Astrocyte (in vitro differentiated cells and primary cell): ENCODE data around the gene PDZRN4. TPM values are rescaled to one million over a fixed set of nuclear protein-coding genes. Genes with fewer than 3 reads are reported as not detected.

Source experiments
- DNase-seq: peaks from one replicate; pipeline ENCODE4 v3.0.0-alpha.2; 2010; ENCODE audit warnings: low read depth
- FAIRE-seq: peaks from 2 replicates; lab custom pipeline; 2011; peaks lifted over from hg19 to GRCh38; lab: Jason Lieb, UNC
- H2AFZ ChIP-seq: 2 replicates; pipeline ENCODE4 v1.6.0; 2012; ENCODE audit warnings: low read depth, low read length, inconsistent platforms
- H3K27ac ChIP-seq: 2 replicates; pipeline ENCODE4 v1.5.1; 2011; ENCODE audit warnings: low read depth, low read length, inconsistent platforms
- H3K27me3 ChIP-seq: 2 replicates; pipeline ENCODE4 v1.6.0; 2011; ENCODE audit warnings: low read length, inconsistent platforms; ENCODE audit not compliant: insufficient read depth
- H3K36me3 ChIP-seq: 2 replicates; pipeline ENCODE4 v1.5.1; 2011; ENCODE audit warnings: low read length, inconsistent platforms; ENCODE audit not compliant: insufficient read depth
- H3K4me1 ChIP-seq: 2 replicates; pipeline ENCODE4 v1.5.1; 2011; ENCODE audit warnings: low read length, inconsistent platforms; ENCODE audit not compliant: insufficient read depth
- H3K4me2 ChIP-seq: 2 replicates; pipeline ENCODE4 v1.6.0; 2012; ENCODE audit warnings: low read length, inconsistent platforms
- H3K4me3 ChIP-seq: 2 replicates; pipeline ENCODE4 v1.5.1; 2011; ENCODE audit warnings: low read depth, mild to moderate bottlenecking, low read length, inconsistent platforms; ENCODE audit not compliant: insufficient read depth
- H3K79me2 ChIP-seq: 2 replicates; pipeline ENCODE4 v1.6.0; 2012; ENCODE audit warnings: mild to moderate bottlenecking, low read length, inconsistent platforms; ENCODE audit not compliant: insufficient read depth
- H3K9ac ChIP-seq: 2 replicates; pipeline ENCODE4 v1.6.0; 2012; ENCODE audit warnings: mild to moderate bottlenecking, low read length, inconsistent platforms
- H3K9me3 ChIP-seq: 2 replicates; pipeline ENCODE4 v1.5.1; 2012; ENCODE audit warnings: low read depth, mild to moderate bottlenecking, low read length, inconsistent platforms; ENCODE audit not compliant: insufficient read depth
- H4K20me1 ChIP-seq: 2 replicates; pipeline ENCODE4 v1.6.0; 2012; ENCODE audit warnings: low read length, inconsistent platforms; ENCODE audit not compliant: insufficient read depth
- H3K27ac Mint-ChIP-seq: one replicate; pipeline ENCODE4 v1.8.0; 2021; ENCODE audit warnings: mild to moderate bottlenecking, mixed read lengths; ENCODE audit not compliant: unreplicated experiment
- H3K27me3 Mint-ChIP-seq: one replicate; pipeline ENCODE4 v1.8.0; 2021; ENCODE audit warnings: low read depth, mixed read lengths; ENCODE audit not compliant: unreplicated experiment
- H3K36me3 Mint-ChIP-seq: one replicate; pipeline ENCODE4 v1.8.0; 2021; ENCODE audit warnings: low read depth, mixed read lengths; ENCODE audit not compliant: unreplicated experiment
- H3K4me1 Mint-ChIP-seq: one replicate; pipeline ENCODE4 v1.8.0; 2021; ENCODE audit warnings: low read depth, mixed read lengths; ENCODE audit not compliant: unreplicated experiment
- H3K4me3 Mint-ChIP-seq: one replicate; pipeline ENCODE4 v1.8.0; 2021; ENCODE audit warnings: mild to moderate bottlenecking, moderate library complexity, mixed read lengths; ENCODE audit not compliant: unreplicated experiment
- H3K9me3 Mint-ChIP-seq: one replicate; pipeline ENCODE4 v1.8.0; 2021; ENCODE audit warnings: mild to moderate bottlenecking, mixed read lengths; ENCODE audit not compliant: unreplicated experiment
- CTCF ChIP-seq: IDR thresholded peaks from 2 replicates; pipeline ENCODE4 v1.5.1; 2011; ENCODE audit warnings: low read depth, mild to moderate bottlenecking, inconsistent platforms, low read length, moderate library complexity; ENCODE audit not compliant: insufficient read depth
- EZH2 ChIP-seq: IDR thresholded peaks from 2 replicates; pipeline ENCODE4 v1.6.1; 2012; ENCODE audit warnings: mild to moderate bottlenecking, low read length, inconsistent platforms; ENCODE audit not compliant: insufficient read depth
- total RNA-seq: library from RNA; stranded (reverse); gene quantifications from 2 replicates; pipeline ENCODE4 v1.2.1, GENCODE V29; 2021

PDZRN4 gene
- total RNA-seq, 1 donor from 2014 or later, result not detected

DNA sequence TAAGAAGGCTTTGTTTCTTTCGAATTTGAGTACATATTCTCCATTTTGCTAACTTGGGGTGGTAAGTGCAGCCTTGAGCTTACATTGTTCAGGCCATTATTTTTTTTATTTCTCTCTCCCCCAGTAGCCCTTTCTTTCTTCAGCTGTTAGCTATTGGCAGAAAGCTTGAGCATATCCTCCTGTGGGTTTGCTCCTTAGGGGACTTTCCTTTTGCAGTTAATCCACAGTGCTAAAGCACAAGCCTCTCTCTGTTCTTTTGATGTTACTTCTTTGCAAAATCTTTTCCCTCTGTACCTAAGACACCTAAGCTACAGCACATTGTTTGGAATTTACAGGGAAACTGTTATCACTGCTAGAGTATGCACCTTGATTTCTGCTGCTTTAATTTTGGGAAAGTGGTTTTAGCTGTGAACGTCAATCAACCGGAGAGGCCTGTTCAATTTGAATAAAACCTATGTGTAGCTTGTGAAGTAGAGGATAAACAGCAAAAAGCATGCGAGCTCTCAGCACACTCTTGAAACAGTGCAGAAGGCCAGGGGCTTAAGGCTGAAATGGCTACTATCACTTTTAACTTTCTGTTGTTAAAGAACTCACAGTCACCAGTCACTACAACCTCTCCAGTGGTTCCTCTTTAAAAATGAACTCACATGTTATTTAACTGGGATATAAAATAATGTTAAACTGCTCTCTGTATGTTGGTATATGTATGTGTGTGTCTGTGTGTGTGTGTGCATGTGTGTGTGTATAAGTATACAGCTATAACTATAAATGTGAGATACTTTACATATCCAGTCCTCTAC, 139.2 kb downstream of the PDZRN4 start:
- H3K27ac ChIP-seq, result no peak overlapping the region
- DNase-seq, result no peak
- FAIRE-seq, result no peak
- Mint-ChIP-seq H3K27ac (no peak overlapping the region), H3K4me3 (no peak overlapping the region), H3K36me3 (no peaks in the 10 kb centered on the region), H3K9me3 (no peaks in the 10 kb centered on the region), H3K27me3 (no peaks in the 10 kb centered on the region), H3K4me1 (no peaks in the 10 kb centered on the region)
- H4K20me1 ChIP-seq, result no peaks in the 10 kb centered on the region
- H3K27me3 ChIP-seq, result no peaks in the 10 kb centered on the region
- H3K79me2 ChIP-seq, result no peaks in the 10 kb centered on the region
- H3K36me3 ChIP-seq, result no peaks in the 10 kb centered on the region
- H3K9me3 ChIP-seq, result no peaks in the 10 kb centered on the region
- TF ChIP-seq EZH2, result no peak
- no peak for TF ChIP-seq CTCF
- no peak overlapping the region for H3K4me3 ChIP-seq
- no peaks in the 10 kb centered on the region for H3K4me1 ChIP-seq
- no peak overlapping the region for H3K9ac ChIP-seq
- H2AFZ ChIP-seq, result no peak overlapping the region
- no peak overlapping the region for H3K4me2 ChIP-seq

DNA sequence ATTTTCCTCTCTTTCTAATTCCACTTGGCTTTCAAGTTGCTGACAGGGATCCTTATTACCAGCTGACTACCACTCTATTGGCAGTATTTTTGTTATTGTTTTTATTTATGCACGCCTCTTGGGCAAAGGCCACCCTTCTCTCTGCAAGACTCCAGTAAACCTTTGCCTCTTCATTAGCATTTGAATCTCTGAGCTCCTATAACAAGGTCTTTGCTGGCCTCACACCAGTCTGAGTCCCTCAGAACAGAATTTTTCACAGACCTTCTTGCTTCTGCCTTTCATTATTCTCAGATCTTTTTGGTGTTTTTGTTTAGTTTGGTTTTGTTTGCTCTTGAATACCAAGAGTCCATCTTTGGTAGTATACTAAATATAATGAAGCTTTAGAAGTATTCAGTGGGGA, 145.9 kb downstream of the PDZRN4 start:
- Histone ChIP-seq H3K4me1 (no peaks in the 10 kb centered on the region), H3K4me2 (no peak overlapping the region), H3K9ac (no peak overlapping the region), H2AFZ (no peak overlapping the region), H3K79me2 (no peaks in the 10 kb centered on the region), H4K20me1 (no peaks in the 10 kb centered on the region), H3K9me3 (no peaks in the 10 kb centered on the region), H3K4me3 (no peak overlapping the region), H3K27ac (no peak overlapping the region), H3K27me3 (no peaks in the 10 kb centered on the region), H3K36me3 (no peaks in the 10 kb centered on the region)
- Mint-ChIP-seq H3K9me3 (no peaks in the 10 kb centered on the region), H3K27me3 (no peaks in the 10 kb centered on the region), H3K36me3 (no peaks in the 10 kb centered on the region), H3K27ac (no peak overlapping the region), H3K4me3 (no peak overlapping the region), H3K4me1 (no peaks in the 10 kb centered on the region)
- FAIRE-seq, result no peak
- TF ChIP-seq CTCF, result no peak
- no peak for TF ChIP-seq EZH2
- no peak for DNase-seq

DNA sequence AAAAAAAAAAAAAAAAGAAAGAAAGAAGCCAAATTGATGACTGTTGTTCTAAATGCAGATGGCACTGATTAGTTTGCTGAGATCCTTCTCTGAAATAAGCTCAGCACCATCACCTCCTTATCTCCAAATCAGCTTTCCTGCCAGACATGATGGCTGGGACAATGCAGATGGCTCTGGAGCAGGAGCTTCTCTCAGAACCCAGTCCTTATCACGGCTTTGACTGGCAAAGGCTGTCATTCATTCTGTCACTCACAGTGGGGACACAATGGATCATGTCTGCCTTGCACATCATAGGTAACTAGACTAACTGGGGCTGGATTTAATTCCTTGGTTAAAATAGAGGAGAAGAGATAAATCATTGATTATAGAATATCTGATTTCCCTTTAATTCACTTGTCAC, 146.3 kb downstream of the PDZRN4 start:
- Histone ChIP-seq H3K4me3 (no peak overlapping the region), H3K9ac (no peak overlapping the region), H3K36me3 (no peaks in the 10 kb centered on the region), H3K4me2 (no peak overlapping the region), H3K79me2 (no peaks in the 10 kb centered on the region), H3K27me3 (no peaks in the 10 kb centered on the region), H3K9me3 (no peaks in the 10 kb centered on the region), H3K4me1 (no peaks in the 10 kb centered on the region), H2AFZ (no peak overlapping the region), H4K20me1 (no peaks in the 10 kb centered on the region), H3K27ac (no peak overlapping the region)
- H3K27ac Mint-ChIP-seq, result no peak overlapping the region
- TF ChIP-seq EZH2 (no peak), CTCF (no peak)
- no peak overlapping the region for H3K4me3 Mint-ChIP-seq
- no peaks in the 10 kb centered on the region for H3K36me3 Mint-ChIP-seq
- H3K4me1 Mint-ChIP-seq, result no peaks in the 10 kb centered on the region
- FAIRE-seq, result no peak
- no peak for DNase-seq
- H3K9me3 Mint-ChIP-seq, result no peaks in the 10 kb centered on the region
- no peaks in the 10 kb centered on the region for H3K27me3 Mint-ChIP-seq
